ENCODE data around the gene ASPN.

- TF ChIP-seq, protein P1, sequence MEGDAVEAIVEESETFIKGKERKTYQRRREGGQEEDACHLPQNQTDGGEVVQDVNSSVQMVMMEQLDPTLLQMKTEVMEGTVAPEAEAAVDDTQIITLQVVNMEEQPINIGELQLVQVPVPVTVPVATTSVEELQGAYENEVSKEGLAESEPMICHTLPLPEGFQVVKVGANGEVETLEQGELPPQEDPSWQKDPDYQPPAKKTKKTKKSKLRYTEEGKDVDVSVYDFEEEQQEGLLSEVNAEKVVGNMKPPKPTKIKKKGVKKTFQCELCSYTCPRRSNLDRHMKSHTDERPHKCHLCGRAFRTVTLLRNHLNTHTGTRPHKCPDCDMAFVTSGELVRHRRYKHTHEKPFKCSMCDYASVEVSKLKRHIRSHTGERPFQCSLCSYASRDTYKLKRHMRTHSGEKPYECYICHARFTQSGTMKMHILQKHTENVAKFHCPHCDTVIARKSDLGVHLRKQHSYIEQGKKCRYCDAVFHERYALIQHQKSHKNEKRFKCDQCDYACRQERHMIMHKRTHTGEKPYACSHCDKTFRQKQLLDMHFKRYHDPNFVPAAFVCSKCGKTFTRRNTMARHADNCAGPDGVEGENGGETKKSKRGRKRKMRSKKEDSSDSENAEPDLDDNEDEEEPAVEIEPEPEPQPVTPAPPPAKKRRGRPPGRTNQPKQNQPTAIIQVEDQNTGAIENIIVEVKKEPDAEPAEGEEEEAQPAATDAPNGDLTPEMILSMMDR (conservative IDR thresholded peaks at IDR 0.05; ENCODE audit: low read depth, low read length), result no peak
- TF ChIP-seq EZH2 (IDR thresholded peaks at IDR 0.05; ENCODE audit: borderline replicate concordance, low read depth, low read length, poor library complexity, severe bottlenecking), result no peak
These were observed 52.5 kb downstream of the ASPN start for GRCh38 chr9:92429836-92430235.

Data from A673 (cell line).